DND-41 (cell line): ENCODE results near the gene SLC25A27.

Source experiments
- ATAC-seq: fragments of 200-7000 bp; cut with Tn5 transposase; 3 replicates; pipeline ENCODE4 v1.9.1; 2021; ENCODE audit warnings: low read depth; ENCODE audit not compliant: insufficient read depth
- DNase-seq: peaks from one replicate; pipeline ENCODE4 v3.0.0-alpha.2; 2020
- H2AFZ ChIP-seq: 2 replicates; pipeline ENCODE4 v1.6.0; 2012; ENCODE audit warnings: low read depth, low read length
- H3K27ac ChIP-seq: 2 replicates; pipeline ENCODE4 v1.5.1; 2012; ENCODE audit warnings: low read length, inconsistent platforms
- H3K27me3 ChIP-seq: fragments of 200-600 bp; sonication (generic); 2 replicates; pipeline ENCODE4 v1.6.0; 2012; ENCODE audit warnings: low read length, mild to moderate bottlenecking, inconsistent platforms; ENCODE audit not compliant: insufficient read depth, poor library complexity
- H3K36me3 ChIP-seq: 2 replicates; pipeline ENCODE4 v1.5.1; 2012; ENCODE audit warnings: low read length, inconsistent platforms; ENCODE audit not compliant: insufficient read depth
- H3K4me1 ChIP-seq: 2 replicates; pipeline ENCODE4 v1.5.1; 2012; ENCODE audit warnings: mild to moderate bottlenecking, low read length; ENCODE audit not compliant: insufficient read depth
- H3K4me2 ChIP-seq: 2 replicates; pipeline ENCODE4 v1.6.0; 2012; ENCODE audit warnings: mild to moderate bottlenecking, moderate library complexity, low read length, inconsistent platforms; ENCODE audit not compliant: insufficient read depth
- H3K4me3 ChIP-seq, 2 experiments: fragments of 200-600 bp in 1 of 2; shearing (Covaris generic) in 1 of 2; 2 replicates each; pipeline ENCODE4 v1.5.1; 2012 to 2016; ENCODE audit warnings: inconsistent platforms in 2 of 2, low read length in 2 of 2, mild to moderate bottlenecking in 2 of 2, low read depth in 1 of 2, moderate library complexity in 1 of 2
- H3K79me2 ChIP-seq: 2 replicates; pipeline ENCODE4 v1.6.0; 2012; ENCODE audit warnings: low read length, inconsistent platforms; ENCODE audit not compliant: insufficient read depth
- H3K9ac ChIP-seq: 2 replicates; pipeline ENCODE4 v1.6.0; 2012; ENCODE audit warnings: low read depth, mild to moderate bottlenecking, inconsistent platforms, low read length, moderate library complexity
- H3K9me3 ChIP-seq: 2 replicates; pipeline ENCODE4 v1.5.1; 2012; ENCODE audit warnings: low read length, moderate library complexity, mild to moderate bottlenecking, inconsistent platforms; ENCODE audit not compliant: insufficient read depth, severe bottlenecking
- H4K20me1 ChIP-seq: 2 replicates; pipeline ENCODE4 v1.6.0; 2012; ENCODE audit warnings: low read length; ENCODE audit not compliant: insufficient read depth
- EZH2 ChIP-seq: IDR thresholded peaks from 3 replicates; pipeline ENCODE4 v1.6.1; 2012; ENCODE audit warnings: borderline replicate concordance, low read depth, mild to moderate bottlenecking, moderate library complexity, low read length, inconsistent platforms; ENCODE audit not compliant: severe bottlenecking
- TF ChIP-seq, protein P1 (sequence below): IDR thresholded peaks from 2 replicates; pipeline ENCODE4 v1.5.1; 2012; ENCODE audit warnings: borderline replicate concordance, low read length, moderate library complexity, mild to moderate bottlenecking; ENCODE audit not compliant: poor library complexity, severe bottlenecking; ENCODE audit errors: extremely low read depth

SLC25A27 gene

DNA sequence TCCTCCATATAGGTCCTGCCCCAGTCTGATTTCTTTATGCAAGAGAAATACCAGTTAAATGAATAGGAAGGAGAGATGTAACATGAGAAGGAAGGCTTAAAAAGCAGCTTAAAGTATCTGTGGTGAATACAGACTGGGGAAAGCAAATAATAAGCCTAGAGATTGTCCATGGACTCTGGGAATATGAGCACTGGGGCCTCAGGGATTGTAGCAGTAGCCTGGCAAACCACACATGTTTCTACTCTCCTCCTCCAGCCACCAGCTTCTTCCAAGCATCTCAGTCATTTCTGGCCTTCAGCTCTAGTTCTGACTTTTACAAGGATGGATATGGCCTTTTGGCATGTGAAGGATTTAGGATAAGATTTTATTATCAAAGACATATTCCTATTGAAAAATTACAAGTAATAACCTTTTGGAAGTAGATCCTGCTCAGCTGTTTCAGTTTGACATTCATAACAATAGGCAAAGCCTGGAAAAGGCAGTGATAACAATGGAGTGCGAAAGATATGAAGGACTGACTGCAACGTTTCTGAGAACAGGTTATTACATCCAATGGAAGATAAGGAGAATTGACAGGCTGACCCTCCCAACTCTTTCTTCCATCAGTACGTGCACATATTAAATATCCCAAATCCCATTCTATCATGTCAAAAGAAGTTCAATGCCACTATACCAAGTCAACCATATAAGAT is 41.8 kb upstream of the SLC25A27 start:
- H3K9ac ChIP-seq = no peak overlapping the region
- DNase-seq (no peak), ATAC-seq (no peak)
- no peaks in the 10 kb centered on the region for H3K9me3 ChIP-seq
- H3K27me3 ChIP-seq = no peaks in the 10 kb centered on the region
- no peak overlapping the region for H2AFZ ChIP-seq
- no peaks in the 10 kb centered on the region for H3K79me2 ChIP-seq
- H3K36me3 ChIP-seq = no peaks in the 10 kb centered on the region
- no peak overlapping the region for H3K4me2 ChIP-seq
- H3K27ac ChIP-seq = no peak overlapping the region
- no peak overlapping the region for H3K4me3 ChIP-seq
- TF ChIP-seq, protein P1, sequence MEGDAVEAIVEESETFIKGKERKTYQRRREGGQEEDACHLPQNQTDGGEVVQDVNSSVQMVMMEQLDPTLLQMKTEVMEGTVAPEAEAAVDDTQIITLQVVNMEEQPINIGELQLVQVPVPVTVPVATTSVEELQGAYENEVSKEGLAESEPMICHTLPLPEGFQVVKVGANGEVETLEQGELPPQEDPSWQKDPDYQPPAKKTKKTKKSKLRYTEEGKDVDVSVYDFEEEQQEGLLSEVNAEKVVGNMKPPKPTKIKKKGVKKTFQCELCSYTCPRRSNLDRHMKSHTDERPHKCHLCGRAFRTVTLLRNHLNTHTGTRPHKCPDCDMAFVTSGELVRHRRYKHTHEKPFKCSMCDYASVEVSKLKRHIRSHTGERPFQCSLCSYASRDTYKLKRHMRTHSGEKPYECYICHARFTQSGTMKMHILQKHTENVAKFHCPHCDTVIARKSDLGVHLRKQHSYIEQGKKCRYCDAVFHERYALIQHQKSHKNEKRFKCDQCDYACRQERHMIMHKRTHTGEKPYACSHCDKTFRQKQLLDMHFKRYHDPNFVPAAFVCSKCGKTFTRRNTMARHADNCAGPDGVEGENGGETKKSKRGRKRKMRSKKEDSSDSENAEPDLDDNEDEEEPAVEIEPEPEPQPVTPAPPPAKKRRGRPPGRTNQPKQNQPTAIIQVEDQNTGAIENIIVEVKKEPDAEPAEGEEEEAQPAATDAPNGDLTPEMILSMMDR = no peak
- TF ChIP-seq EZH2 = no peak
- no peaks in the 10 kb centered on the region for H3K4me1 ChIP-seq
- H4K20me1 ChIP-seq = no peaks in the 10 kb centered on the region

DNA sequence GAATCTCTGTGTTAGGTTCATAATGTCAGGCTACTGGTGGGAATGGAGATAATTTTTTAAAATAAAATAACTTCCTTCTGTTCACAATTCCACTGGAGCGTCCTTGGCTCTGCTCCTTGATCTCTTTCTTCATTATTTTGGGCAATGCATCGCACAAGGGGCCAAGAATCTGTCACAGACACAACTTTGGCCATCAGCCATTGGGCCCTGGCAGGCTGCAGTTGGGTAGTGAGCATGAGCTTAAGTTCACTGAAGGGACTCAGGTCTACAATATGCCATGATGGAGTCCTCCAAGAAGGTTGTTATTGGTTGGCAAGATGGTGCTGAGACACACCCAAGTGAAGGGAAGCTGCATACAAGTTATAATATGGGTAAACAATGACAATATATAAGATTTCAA is 40.1 kb upstream of the SLC25A27 start:
- Histone ChIP-seq H3K79me2 (no peaks in the 10 kb centered on the region), H3K4me3 (no peak overlapping the region), H3K27ac (no peak overlapping the region), H3K4me2 (no peak overlapping the region), H4K20me1 (no peaks in the 10 kb centered on the region), H3K36me3 (no peaks in the 10 kb centered on the region), H2AFZ (no peak overlapping the region), H3K4me1 (no peaks in the 10 kb centered on the region), H3K9me3 (no peaks in the 10 kb centered on the region), H3K27me3 (no peaks in the 10 kb centered on the region), H3K9ac (no peak overlapping the region)
- TF ChIP-seq EZH2 = no peak
- TF ChIP-seq, protein P1 = no peak
- no peak for DNase-seq
- no peak for ATAC-seq

DNA sequence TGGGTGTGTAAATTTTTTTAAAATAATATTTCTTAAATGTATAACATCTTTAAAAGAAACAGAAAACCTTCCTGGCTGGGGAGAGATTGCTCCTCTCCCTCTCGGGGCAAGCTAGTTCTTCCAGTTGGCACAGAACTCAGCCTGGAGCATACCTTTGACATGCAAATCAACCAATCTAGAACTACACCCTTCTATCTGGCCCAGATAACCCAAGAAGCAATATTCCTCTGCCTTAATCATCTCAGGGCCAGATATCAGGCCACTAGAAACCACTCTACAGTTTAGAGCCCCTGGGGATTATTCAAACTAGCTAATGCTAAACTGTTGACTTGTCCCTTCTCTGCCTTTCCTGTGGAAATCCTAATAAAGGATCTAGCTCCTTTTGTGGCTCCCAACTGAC is 34.0 kb upstream of the SLC25A27 start:
- H3K27ac ChIP-seq = no peak overlapping the region
- H3K4me1 ChIP-seq = no peaks in the 10 kb centered on the region
- no peaks in the 10 kb centered on the region for H4K20me1 ChIP-seq
- TF ChIP-seq, protein P1 = no peak
- TF ChIP-seq EZH2 = no peak
- H2AFZ ChIP-seq = no peak overlapping the region
- DNase-seq = no peak
- no peaks in the 10 kb centered on the region for H3K27me3 ChIP-seq
- H3K79me2 ChIP-seq = no peaks in the 10 kb centered on the region
- no peak overlapping the region for H3K9ac ChIP-seq
- H3K4me2 ChIP-seq = no peak overlapping the region
- no peaks in the 10 kb centered on the region for H3K36me3 ChIP-seq
- H3K9me3 ChIP-seq = no peaks in the 10 kb centered on the region
- no peak overlapping the region for H3K4me3 ChIP-seq
- no peak for ATAC-seq

DNA sequence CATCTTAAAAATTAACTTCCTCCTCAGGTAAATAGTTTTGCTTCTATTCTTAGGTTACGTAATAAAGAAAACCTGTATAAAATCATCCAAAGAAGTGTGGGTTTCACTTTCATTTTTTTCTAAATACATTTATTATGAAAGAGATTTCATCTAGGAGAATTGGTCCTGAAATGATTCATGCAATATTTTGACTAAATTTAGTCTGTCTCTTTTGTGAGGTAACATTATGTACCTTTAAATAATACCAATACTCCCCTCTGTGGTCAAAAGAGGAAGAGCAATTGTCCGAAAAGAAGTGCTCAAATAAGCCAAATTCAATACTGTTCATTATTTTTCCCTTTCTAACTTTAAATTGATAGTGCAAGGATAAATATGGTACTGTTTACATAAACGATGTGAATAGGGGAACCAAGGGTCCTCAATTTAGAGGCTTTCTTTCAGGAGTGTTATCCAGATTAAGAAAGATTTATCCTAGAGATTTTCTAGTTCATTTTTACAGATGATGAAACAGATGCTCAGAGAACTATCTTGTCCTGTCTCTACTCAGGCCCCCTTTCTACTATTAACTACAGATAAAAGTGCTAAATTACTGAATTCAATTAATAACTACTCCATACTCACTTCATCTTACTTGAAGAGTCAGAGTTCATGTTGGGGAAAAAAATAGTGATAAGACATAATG is 26.4 kb upstream of the SLC25A27 start:
- no peak overlapping the region for H3K9ac ChIP-seq
- H3K9me3 ChIP-seq = no peaks in the 10 kb centered on the region
- H4K20me1 ChIP-seq = no peaks in the 10 kb centered on the region
- H3K4me2 ChIP-seq = no peak overlapping the region
- no peaks in the 10 kb centered on the region for H3K36me3 ChIP-seq
- H3K27ac ChIP-seq = no peak overlapping the region
- no peaks in the 10 kb centered on the region for H3K27me3 ChIP-seq
- TF ChIP-seq EZH2 = no peak
- TF ChIP-seq, protein P1 = peak; percentile 61
- no peak overlapping the region for H2AFZ ChIP-seq
- ATAC-seq (no peak), DNase-seq (no peak)
- H3K4me1 ChIP-seq = no peaks in the 10 kb centered on the region
- H3K4me3 ChIP-seq = no peak overlapping the region
- H3K79me2 ChIP-seq = no peaks in the 10 kb centered on the region
